Loucy (cell line): ENCODE data around the gene MAK.
"Not testable (repeated sequence)": the region's sequence is repeated elsewhere in the genome, so short reads cannot be mapped to it uniquely, and the experiment has no call there.

Experiments used
- CTCF ChIP-seq: fragments of 200-600 bp; sonication (generic); conservative IDR thresholded peaks from 2 replicates; pipeline ENCODE4 v1.5.1; 2014; ENCODE audit warnings: mild to moderate bottlenecking, antibody characterized with exemption, low read length
- EZH2phosphoT487 ChIP-seq: fragments of 200-600 bp; IDR thresholded peaks from 2 replicates; pipeline ENCODE4 v1.6.1; 2018; ENCODE audit warnings: antibody characterized with exemption, mild to moderate bottlenecking, moderate library complexity, borderline replicate concordance

- not testable (repeated sequence) for TF ChIP-seq CTCF, EZH2phosphoT487
These were observed 117.1 kb downstream of the MAK start for GRCh38 chr6:10720960-10721849.
